ENCODE results near the gene MIEN1.
"Not testable (repeated sequence)": the region's sequence is repeated elsewhere in the genome, so short reads cannot be mapped to it uniquely, and the experiment has no call there.

Gene MIEN1

DNA sequence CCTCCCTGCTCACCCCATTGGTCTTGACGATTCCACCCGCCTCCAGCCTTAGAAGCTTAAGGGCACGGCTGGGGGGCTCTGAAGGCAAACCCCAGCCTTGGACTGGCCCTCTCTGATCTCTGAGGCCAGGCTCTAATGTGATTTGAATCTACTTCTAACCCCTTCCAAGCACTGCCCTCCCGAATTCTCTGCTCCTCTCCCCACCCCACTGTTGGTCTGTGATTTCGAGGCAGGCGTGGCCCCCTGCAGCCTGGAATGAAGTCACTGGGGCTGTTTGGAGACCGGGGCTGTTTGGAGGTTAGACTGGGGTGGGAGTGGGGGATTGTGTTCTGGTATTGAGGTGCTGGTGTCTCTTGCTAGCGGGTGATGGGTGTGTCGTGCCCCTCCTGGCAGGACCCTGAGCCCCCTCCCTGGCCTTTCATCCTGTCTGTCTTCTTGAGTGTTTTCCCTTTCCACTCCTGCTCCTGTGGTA is 9.6 kb upstream of the MIEN1 start:
- no peak for DNase-seq (ENCODE audit: low read depth, low spot score)

DNA sequence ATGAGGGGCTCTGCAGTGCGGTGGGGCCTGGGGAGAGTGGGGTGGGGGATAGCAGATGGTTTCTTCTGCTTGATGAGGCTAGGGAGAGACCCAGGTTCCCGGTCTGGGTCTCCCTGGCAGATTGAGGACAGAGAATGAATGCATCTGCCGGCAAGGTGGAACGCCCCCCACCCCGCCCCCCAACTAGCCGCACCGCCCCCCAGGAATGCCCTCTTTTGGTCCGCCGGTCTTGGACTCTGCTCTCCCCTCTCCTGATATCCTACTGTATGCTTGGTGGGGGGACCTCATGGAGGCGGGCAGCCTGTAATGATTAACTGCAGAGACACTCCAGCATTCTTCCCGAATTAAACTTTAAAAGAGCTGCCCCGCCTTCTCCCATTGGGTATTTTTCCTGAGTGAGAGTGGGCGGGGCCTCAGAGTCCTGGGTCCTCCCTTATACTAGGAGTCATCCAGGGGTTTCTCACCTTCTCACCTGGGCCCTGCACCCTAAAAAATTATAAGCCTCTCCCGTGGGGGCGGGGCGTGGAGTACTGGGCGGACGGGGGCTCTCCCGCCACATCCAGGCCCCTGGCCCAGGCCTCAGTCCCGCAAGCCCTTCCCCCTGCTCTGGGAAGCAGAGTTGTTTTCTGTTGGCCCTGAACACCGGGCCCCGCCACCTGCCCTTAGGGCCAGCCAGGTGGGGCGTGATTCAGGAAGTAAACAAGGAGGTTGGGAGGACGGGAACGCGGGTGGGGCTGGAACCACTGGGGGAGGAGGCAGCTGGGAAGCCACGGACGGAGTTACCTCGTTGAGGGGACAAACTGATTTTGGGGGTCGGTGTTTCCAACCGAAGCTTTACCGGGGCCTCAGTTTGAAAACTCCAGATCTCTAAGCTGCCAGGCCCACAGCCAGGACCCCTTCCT is 8.9 kb upstream of the MIEN1 start:
- no peak for DNase-seq (ENCODE audit: low read depth, low spot score)

DNA sequence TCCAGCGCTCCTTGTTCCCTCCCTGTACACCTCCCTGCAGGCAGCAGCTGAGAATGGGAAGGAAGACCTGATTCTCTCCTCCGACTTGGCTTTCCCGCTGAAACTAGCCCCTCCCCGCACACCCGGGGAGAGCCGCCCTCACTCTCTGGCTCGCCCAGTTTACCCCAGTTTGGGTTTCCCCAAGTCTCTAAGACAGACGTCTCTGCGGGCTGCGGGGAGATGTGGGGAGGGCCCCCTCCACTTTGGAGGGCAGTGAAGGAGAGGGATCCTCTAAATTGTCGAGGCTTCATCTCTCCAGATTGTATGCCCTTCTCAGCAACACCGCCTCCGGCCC is 8.2 kb upstream of the MIEN1 start:
- no peak for DNase-seq (ENCODE audit: low read depth, low spot score)

- DNase-seq (ENCODE audit: low read depth, low spot score) = no peak
Measured at GRCh38 chr17:39737760-39738567, 7.6 kb upstream of the MIEN1 start, which contains the start of gene GRB7. Gene GRB7 (plus strand): TSS chr17:39737938. CDS start chr17:39742302, 4,364 bp downstream.

DNA sequence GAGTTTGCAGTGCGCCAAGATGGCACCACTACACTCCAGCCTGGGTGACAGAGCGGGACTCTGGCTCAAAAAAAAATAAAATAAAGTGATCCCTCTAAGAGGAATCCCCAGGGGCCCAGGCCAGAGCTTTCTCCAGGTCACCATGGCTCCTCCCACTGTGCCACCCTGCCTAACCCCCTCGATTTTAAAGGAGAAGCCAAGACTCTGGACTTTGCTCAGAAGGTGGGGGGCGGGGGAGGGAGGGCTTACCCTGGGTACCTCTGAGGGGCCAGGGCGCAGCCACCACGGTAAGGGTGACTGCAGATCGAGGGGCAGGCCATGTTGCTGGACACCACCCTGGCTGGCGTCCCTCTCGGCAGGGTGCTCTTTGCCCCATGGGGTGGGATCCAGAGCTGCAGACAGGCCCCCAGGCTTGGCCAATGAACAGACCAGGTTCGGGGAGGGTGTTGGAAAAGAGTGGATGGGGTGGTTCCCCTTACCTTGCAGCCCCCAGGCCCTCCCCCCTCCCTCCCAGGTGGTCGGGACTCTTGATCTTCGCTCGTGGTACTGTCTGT is 7.0 kb upstream of the MIEN1 start:
- DNase-seq (ENCODE audit: low read depth, low spot score) = no peak

DNA sequence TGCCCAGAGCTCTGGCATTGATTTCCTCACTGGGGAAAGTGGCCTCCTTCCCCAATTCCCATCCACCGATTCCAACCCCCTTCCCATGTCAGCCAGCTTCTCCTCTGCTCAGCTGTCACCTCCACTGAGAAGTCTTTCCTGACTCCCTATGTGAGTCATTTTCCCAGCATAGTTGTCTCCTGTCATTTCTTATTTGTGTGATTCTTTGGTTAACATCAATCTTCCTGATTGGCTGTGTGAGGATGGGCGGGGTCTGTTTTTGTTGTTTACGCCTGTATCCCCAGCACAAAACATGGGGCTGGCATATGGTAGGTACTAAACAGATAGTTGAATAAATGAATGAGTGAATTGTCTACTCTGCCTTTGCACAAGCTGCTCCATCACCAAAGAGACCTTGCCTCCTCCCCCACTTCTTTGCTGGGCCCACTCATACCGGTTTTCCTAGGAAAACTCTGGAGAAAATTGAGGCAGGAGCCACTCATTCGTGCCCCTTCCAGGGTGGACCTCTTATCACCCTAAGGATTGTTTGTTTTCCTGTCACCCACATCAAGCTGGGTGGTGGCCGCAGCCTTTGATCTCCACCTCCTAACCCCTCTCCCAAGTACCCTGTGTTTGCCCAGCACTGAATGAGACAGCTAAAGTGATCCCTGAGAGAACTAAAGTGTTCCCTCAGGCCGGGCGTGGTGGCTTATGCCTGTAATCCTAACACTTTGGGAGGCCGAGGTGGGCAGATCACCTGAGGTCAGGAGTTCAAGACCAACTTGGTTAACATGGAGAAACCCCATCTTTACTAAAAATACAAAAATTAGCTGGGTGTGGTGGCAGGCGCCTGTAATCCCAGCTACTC is 6.2 kb upstream of the MIEN1 start:
- DNase-seq (ENCODE audit: low read depth, low spot score) = no peak

DNA sequence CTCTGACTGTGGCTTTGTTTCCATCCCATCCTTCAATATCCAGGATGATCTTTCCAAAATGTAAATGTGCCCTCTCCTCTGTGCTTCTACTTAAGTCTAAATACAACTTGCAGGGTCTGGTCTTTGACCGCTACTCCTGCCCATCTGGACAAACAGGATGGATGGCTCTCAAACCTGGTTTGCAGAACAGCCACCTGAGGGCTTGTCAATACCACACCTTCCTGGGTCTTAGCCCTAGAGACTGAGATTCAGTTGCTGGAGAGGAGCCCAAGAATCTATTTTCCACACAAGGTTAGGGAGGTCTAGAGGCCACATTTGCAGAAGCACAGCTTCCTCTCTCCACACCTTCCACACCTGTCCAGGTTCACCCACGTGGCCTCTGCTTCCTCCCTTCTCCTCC is 5.5 kb upstream of the MIEN1 start:
- DNase-seq (ENCODE audit: low read depth, low spot score) = no peak

GRCh38 chr17:39732586-39732985 is 2.3 kb upstream of the MIEN1 start:
- no peak for DNase-seq (ENCODE audit: low read depth, low spot score)

- DNase-seq (ENCODE audit: low read depth, low spot score) = no peak
Measured at GRCh38 chr17:39729280-39729851, 966 bp downstream of the MIEN1 start.

DNA sequence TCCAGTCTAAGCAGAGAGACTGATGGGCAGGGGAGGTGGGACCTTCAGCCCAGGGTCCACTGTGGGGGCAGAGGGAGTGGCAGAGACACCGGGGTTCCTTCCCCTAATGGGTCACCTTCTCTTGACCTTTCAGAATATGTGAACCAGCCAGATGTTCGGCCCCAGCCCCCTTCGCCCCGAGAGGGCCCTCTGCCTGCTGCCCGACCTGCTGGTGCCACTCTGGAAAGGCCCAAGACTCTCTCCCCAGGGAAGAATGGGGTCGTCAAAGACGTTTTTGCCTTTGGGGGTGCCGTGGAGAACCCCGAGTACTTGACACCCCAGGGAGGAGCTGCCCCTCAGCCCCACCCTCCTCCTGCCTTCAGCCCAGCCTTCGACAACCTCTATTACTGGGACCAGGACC is 2.8 kb downstream of the MIEN1 start:
- DNase-seq (ENCODE audit: low read depth, low spot score) = no peak

DNA sequence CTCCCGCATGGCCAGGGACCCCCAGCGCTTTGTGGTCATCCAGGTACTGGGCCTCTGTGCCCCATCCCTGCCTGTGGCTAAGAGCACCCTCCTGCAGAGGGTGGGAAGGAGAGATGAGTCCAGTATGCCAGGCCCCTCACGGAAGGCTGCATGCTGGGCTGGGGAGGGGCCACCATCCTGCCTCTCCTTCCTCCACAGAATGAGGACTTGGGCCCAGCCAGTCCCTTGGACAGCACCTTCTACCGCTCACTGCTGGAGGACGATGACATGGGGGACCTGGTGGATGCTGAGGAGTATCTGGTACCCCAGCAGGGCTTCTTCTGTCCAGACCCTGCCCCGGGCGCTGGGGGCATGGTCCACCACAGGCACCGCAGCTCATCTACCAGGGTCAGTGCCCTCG is 3.7 kb downstream of the MIEN1 start:
- DNase-seq (ENCODE audit: low read depth, low spot score) = no peak

DNA sequence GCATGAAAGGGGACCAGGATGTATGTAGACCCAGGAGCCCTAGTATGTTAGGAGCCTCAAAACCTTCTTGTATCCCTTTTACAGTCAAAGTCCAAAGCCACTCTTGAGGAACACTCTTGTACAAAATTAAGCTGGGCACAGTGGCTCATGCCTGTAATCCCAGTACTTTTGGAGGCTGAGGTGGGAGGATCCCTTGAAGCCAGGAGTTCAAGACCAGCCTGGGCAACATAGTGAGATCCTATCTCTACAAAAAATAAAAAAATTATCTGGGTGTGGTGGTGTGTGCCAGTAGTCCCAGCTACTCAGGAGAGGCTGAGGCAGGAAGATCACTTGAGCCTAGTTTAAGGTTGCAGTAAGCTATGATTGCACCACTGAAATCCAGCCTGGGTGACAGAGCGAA is 4.4 kb downstream of the MIEN1 start:
- DNase-seq (ENCODE audit: low read depth, low spot score) = not testable (repeated sequence)

DNA sequence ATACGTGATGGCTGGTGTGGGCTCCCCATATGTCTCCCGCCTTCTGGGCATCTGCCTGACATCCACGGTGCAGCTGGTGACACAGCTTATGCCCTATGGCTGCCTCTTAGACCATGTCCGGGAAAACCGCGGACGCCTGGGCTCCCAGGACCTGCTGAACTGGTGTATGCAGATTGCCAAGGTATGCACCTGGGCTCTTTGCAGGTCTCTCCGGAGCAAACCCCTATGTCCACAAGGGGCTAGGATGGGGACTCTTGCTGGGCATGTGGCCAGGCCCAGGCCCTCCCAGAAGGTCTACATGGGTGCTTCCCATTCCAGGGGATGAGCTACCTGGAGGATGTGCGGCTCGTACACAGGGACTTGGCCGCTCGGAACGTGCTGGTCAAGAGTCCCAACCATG is 5.6 kb downstream of the MIEN1 start:
- no peak for DNase-seq (ENCODE audit: low read depth, low spot score)

GRCh38 chr17:39722965-39723848 is 7.1 kb downstream of the MIEN1 start:
- DNase-seq (ENCODE audit: low read depth, low spot score) = no peak

DNA sequence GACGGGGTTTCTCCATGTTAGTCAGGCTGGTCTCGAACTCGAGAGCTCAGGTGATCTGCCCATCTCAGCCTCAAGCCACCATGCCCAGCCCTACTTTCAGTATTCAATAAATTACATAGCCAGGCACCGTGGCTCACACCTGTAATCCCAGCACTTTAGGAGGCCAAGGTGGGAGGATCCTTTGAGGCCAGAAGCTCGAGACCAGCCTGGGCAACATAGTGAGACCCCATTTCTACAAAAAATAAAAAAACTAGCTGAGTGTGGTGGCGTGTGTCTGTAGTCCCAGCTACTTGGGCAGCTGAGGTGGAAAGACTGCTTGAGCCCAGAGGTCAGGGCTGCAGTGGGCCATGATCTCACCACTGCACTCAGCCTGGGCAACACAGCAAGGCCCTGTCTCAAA is 8.2 kb downstream of the MIEN1 start:
- no peak for DNase-seq (ENCODE audit: low read depth, low spot score)

DNA sequence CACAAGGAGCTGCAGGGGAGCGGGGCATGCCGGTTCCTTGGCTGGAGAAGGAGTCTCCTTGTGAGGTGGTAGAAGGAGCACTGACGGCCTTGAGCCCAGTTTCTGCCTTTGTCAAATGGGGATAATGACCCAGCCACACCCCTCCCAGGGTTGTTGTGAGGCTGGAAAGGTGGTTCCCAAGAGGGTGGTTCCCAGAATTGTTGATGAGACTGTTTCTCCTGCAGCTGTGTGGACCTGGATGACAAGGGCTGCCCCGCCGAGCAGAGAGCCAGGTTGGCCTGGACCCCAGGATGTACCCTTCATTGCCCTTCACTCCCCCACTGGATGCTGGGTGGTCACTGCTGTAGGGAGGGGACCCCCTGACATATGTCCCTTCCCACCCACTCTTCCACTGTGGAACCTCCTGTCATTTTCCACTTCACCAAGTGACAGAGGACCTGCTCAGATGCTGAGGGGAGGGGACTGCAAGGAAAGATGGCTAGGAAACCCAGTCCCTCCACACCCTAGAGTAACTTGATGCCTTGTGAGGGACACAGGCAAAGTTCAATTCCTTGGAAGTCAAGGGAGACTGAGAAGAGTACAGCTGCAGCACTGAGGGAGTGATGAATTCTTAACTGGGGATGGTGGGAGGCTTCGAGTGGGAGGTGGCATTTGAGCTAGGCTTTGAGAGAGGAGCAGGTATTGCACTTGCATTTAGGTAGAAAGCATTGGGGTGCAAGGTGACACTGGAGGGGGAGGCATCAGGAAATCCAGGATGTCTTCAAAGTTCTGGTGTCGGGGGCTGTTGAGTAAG is 10.6 kb downstream of the MIEN1 start:
- DNase-seq (ENCODE audit: low read depth, low spot score) = no peak

GRCh38 chr17:39717660-39718059 is 12.7 kb downstream of the MIEN1 start:
- no peak for DNase-seq (ENCODE audit: low read depth, low spot score)

- DNase-seq (ENCODE audit: low read depth, low spot score) = no peak
Measured at GRCh38 chr17:39716879-39717536, 13.3 kb downstream of the MIEN1 start.

Data from iPS DF 19.7 (cell line).